C4-2B (cell line): Measurements from ENCODE around the gene ZFAND6.

Experiments used
- H3K27ac ChIP-seq: fragments of 450-650 bp; 2 replicates; pipeline ENCODE4 v1.5.1; 2017
- ZFX ChIP-seq: fragments of 450-650 bp; IDR thresholded peaks from 2 replicates; pipeline ENCODE4 v1.6.1; 2017
- TF ChIP-seq, protein P1 (sequence below): fragments of 450-650 bp; conservative IDR thresholded peaks from 2 replicates; pipeline ENCODE4 v1.5.1; 2017; ENCODE audit warnings: mild to moderate bottlenecking

Gene ZFAND6

DNA sequence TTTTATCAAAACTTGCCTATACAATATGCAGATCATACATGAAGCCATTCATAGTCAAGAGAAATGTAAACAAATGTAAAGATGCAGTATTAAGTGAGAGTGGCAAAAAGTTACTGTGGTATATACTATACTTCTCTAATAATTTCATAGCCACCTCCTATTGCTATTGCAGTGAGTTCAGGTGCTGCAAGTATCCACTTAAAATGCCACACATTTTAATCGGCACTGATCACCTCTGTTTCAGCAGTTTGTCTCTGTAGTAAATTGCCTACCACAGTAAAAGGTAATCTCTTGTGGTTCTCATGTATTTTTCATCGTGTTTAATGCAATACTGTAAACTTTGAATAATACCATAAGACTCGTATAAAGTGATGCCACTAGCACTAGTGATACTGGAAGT is 72.9 kb downstream of the ZFAND6 start:
- TF ChIP-seq ZFX = no peak

DNA sequence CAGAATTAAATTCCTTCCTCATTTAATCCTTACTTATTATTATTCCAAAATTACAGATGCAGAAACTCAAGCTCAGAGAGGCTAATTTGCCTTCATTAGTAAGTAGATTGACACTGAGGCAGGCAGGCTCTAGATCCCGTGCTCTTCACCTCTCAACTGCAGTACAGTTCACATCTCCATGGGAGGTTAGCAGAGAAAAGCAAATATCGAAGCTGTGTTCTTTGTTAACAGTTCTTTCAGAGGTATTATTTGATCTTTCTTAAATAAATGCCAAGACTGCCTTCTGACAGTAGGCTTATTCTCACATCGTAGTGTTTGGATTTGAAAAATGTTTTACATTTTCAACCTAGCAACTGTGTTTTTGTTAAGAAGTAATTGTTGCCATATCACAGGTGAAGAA is 77.4 kb downstream of the ZFAND6 start:
- TF ChIP-seq ZFX = no peak
- TF ChIP-seq, protein P1, sequence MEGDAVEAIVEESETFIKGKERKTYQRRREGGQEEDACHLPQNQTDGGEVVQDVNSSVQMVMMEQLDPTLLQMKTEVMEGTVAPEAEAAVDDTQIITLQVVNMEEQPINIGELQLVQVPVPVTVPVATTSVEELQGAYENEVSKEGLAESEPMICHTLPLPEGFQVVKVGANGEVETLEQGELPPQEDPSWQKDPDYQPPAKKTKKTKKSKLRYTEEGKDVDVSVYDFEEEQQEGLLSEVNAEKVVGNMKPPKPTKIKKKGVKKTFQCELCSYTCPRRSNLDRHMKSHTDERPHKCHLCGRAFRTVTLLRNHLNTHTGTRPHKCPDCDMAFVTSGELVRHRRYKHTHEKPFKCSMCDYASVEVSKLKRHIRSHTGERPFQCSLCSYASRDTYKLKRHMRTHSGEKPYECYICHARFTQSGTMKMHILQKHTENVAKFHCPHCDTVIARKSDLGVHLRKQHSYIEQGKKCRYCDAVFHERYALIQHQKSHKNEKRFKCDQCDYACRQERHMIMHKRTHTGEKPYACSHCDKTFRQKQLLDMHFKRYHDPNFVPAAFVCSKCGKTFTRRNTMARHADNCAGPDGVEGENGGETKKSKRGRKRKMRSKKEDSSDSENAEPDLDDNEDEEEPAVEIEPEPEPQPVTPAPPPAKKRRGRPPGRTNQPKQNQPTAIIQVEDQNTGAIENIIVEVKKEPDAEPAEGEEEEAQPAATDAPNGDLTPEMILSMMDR = no peak
- H3K27ac ChIP-seq = no peak overlapping the region

More for the DNA sequence above, 72.9 kb downstream of the ZFAND6 start:
- no peak overlapping the region for H3K27ac ChIP-seq

DNA sequence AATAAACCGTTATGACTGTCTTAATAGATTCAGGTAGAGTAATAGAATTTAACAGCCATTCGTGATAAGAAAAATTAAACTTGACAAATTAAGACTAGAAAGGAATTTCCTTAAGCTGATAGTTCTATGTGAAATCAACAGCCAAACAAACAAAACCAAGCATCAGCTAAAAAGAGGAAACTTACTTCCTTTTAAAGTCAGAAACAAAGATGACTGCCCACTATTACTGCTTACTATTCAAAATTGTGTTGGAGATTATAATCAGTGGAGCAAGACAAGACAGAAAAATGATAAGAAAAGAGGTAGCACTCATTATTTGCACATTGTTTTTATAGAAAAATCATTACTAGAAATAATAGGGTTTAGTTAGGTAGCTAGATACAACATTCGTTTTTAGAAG is 79.5 kb downstream of the ZFAND6 start:
- TF ChIP-seq, protein P1 = no peak
- TF ChIP-seq ZFX = no peak
- H3K27ac ChIP-seq = no peak overlapping the region

DNA sequence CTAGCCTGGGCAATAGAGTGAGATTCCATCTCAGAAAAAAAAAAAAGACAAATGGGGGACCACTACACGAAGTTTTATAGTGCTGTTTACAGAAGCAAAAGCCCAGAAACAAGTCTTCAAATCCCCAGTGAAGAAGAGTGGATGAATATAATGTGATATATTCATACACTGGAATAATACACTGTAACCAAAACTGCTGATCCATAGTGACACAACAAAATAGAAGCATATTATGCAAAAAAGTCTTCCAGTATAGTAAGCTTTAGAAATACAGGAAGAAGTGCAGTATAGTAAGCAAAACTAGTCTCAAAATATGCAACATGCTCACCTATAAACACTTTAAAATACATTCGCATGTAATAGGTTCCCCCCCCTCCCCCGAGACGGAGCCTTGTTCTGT is 81.4 kb downstream of the ZFAND6 start:
- no peak overlapping the region for H3K27ac ChIP-seq
- TF ChIP-seq, protein P1 = no peak
- TF ChIP-seq ZFX = no peak

DNA sequence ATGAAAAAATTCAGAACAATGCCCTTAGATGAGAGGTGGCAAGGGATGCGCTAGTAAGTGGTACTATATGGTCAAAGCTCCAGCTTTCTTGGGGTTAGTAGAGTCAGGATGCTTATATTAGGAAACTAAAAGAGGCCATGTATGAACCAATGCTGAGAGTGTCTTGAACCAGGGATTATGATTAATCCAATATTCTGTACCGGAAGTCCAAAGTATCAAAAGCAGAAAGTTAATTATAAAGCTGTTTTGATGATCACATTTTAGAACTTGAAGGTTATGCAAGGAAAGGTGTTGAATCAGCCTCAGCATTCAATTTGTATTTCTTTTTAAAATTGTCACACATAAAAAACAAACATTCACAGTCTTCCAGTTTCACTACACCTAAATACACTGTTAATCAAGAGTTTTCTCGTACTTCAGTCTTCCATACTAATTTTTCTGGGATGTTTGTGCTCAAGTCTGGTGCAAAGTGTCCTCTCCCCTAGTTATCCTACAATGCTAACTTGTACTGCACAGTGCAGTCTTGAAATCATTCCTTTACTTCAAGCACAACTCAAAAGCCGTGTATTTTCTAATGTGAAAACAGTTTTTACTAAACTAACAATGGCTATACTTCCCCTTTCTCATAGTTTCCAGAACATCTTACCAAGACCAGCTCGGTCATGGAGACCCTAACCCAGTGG is 82.6 kb downstream of the ZFAND6 start:
- no peak overlapping the region for H3K27ac ChIP-seq
- TF ChIP-seq, protein P1 = no peak
- no peak for TF ChIP-seq ZFX

DNA sequence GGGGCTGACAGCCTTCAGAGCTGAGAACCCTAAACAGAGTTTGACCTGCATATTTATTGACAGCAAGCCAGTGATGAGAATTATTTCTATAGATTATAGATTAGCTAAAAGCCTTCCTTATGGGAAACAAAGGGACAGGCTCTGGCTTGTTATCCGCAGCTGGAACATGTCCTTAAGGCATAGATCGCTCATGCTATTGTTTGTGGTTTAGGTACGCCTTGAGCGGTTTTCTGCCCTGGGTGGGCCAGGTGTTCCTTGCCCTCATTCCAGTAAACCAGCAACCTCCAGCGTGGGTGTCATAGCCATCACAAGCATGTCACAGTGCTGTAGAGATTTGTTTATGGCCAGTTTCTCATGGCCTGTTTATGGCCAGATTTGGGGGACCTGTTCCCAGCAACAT is 83.2 kb downstream of the ZFAND6 start:
- no peak for TF ChIP-seq ZFX
- TF ChIP-seq, protein P1 = no peak

DNA sequence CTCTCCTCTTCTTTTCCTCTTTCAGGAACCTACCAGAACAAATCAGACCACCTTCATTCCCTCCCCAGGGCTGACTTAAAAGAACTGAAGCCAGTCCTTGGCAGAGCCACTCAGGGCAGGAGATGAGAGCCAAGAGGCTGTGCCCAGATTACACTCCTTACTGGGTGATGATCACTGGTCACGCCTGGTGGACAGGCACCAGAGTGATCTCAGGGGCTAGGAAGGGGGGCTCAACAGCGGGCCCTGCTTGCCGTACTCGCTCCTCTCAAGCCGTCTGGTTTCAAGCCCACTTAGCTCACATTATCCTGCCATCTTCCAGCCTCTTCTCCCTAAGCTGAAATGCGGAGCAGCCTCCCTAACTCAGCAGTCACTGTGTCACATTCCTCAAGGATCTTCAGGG is 91.7 kb downstream of the ZFAND6 start:
- TF ChIP-seq, protein P1 = no peak
- TF ChIP-seq ZFX = no peak

More for the DNA sequence above, 83.2 kb downstream of the ZFAND6 start:
- no peak overlapping the region for H3K27ac ChIP-seq

DNA sequence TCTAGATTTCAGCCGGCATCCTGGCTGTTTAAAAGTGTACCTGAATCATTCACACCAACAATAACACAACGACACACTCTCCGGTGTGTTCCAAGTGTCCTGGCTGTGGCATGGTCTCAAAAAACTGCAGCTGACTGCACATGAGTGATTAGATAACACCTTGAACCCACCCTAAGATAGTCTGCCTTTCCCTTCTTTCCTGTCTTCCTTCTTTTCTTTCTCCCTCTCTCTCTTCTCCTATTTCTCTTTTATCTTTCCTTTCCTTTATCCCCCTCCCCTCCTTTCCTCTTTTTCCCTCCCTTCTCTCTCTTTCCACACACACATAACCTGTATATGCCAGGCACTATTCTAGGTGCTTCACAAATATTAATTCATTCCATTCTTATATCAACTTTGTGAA is 92.1 kb downstream of the ZFAND6 start:
- H3K27ac ChIP-seq = no peak overlapping the region
- TF ChIP-seq ZFX = no peak
- TF ChIP-seq, protein P1 = no peak

More for the DNA sequence above, 91.7 kb downstream of the ZFAND6 start:
- no peak overlapping the region for H3K27ac ChIP-seq
